SK-N-SH treated with all-trans-retinoic acid at 6 μM for 48 hours (cell line): ENCODE measurements around the gene ARHGAP26.

Experiments used
- ATAC-seq: fragments of 200-7000 bp; cut with Tn5 transposase; 3 replicates; pipeline ENCODE4 v1.9.1; 2020; ENCODE audit warnings: mild to moderate bottlenecking, moderate library complexity
- ARNTL ChIP-seq: fragments of 450-650 bp; formaldehyde crosslinking; IDR thresholded peaks from 2 replicates; pipeline ENCODE4 v1.5.0; 2020; ENCODE audit warnings: low read depth, mild to moderate bottlenecking, moderate library complexity, borderline replicate concordance
- BACH2 ChIP-seq: fragments of 250-450 bp; sonication (Bioruptor Pico); IDR thresholded peaks from 2 replicates; pipeline ENCODE4 v1.9.0; 2021; ENCODE audit warnings: mild to moderate bottlenecking, borderline replicate concordance
- CSDC2 ChIP-seq: fragments of 250-450 bp; sonication (Bioruptor Pico); IDR thresholded peaks from 2 replicates; pipeline ENCODE4 v1.5.0; 2020; ENCODE audit warnings: mild to moderate bottlenecking, moderate library complexity
- ESRRG ChIP-seq: fragments of 250-450 bp; sonication (Bioruptor Pico); IDR thresholded peaks from 2 replicates; pipeline ENCODE4 v1.6.1; 2021; ENCODE audit warnings: mild to moderate bottlenecking
- PPARA ChIP-seq: fragments of 250-450 bp; sonication (Bioruptor Pico); IDR thresholded peaks from 2 replicates; pipeline ENCODE4 v1.5.0; 2020; ENCODE audit warnings: mild to moderate bottlenecking, borderline replicate concordance
- RARB ChIP-seq: fragments of 250-450 bp; sonication (Bioruptor Pico); IDR thresholded peaks from 2 replicates; pipeline ENCODE4 v1.8.0; 2021; ENCODE audit warnings: mild to moderate bottlenecking, moderate library complexity
- TOX ChIP-seq: fragments of 250-450 bp; sonication (Bioruptor Pico); IDR thresholded peaks from 2 replicates; pipeline ENCODE4 v1.8.0; 2021; ENCODE audit warnings: mild to moderate bottlenecking, moderate library complexity, borderline replicate concordance
- ZC3H10 ChIP-seq: fragments of 250-450 bp; sonication (Bioruptor Pico); IDR thresholded peaks from 2 replicates; pipeline ENCODE4 v1.5.1; 2021; ENCODE audit warnings: mild to moderate bottlenecking, moderate library complexity
- ZFP30 ChIP-seq: fragments of 450-650 bp; formaldehyde crosslinking; IDR thresholded peaks from 2 replicates; pipeline ENCODE4 v1.5.0; 2022; ENCODE audit warnings: mild to moderate bottlenecking, moderate library complexity
- ZNF565 ChIP-seq: fragments of 450-650 bp; formaldehyde crosslinking; conservative IDR thresholded peaks from 2 replicates; pipeline ENCODE4 v1.5.0; 2020; ENCODE audit warnings: low read depth, mild to moderate bottlenecking, moderate library complexity
- ZNF70 ChIP-seq: fragments of 450-650 bp; formaldehyde crosslinking; IDR thresholded peaks from 2 replicates; pipeline ENCODE4 v1.5.0; 2020; ENCODE audit warnings: mild to moderate bottlenecking, moderate library complexity
- ZNF8 ChIP-seq: fragments of 450-650 bp; formaldehyde crosslinking; IDR thresholded peaks from 2 replicates; pipeline ENCODE4 v1.5.0; 2020; ENCODE audit warnings: mild to moderate bottlenecking, moderate library complexity
- TF ChIP-seq, protein P1 (sequence below): fragments of 250-450 bp; sonication (Bioruptor Pico); IDR thresholded peaks from 2 replicates; pipeline ENCODE4 v1.5.1; 2021; ENCODE audit warnings: mild to moderate bottlenecking, moderate library complexity
- TF ChIP-seq, protein P2 (sequence below): fragments of 250-450 bp; sonication (Bioruptor Pico); IDR thresholded peaks from 2 replicates; pipeline ENCODE4 v1.5.1; 2020; ENCODE audit warnings: low read depth, mild to moderate bottlenecking, moderate library complexity
- TF ChIP-seq, protein P3 (sequence below): fragments of 250-450 bp; sonication (Bioruptor Pico); IDR thresholded peaks from 2 replicates; pipeline ENCODE4 v1.8.0; 2020; ENCODE audit warnings: mild to moderate bottlenecking, moderate library complexity, borderline replicate concordance
- TF ChIP-seq, protein P4 (sequence below): fragments of 250-450 bp; sonication (Bioruptor Pico); IDR thresholded peaks from 2 replicates; pipeline ENCODE4 v1.8.0; 2021; ENCODE audit warnings: low read depth, mild to moderate bottlenecking, moderate library complexity, borderline replicate concordance

ARHGAP26 gene

DNA sequence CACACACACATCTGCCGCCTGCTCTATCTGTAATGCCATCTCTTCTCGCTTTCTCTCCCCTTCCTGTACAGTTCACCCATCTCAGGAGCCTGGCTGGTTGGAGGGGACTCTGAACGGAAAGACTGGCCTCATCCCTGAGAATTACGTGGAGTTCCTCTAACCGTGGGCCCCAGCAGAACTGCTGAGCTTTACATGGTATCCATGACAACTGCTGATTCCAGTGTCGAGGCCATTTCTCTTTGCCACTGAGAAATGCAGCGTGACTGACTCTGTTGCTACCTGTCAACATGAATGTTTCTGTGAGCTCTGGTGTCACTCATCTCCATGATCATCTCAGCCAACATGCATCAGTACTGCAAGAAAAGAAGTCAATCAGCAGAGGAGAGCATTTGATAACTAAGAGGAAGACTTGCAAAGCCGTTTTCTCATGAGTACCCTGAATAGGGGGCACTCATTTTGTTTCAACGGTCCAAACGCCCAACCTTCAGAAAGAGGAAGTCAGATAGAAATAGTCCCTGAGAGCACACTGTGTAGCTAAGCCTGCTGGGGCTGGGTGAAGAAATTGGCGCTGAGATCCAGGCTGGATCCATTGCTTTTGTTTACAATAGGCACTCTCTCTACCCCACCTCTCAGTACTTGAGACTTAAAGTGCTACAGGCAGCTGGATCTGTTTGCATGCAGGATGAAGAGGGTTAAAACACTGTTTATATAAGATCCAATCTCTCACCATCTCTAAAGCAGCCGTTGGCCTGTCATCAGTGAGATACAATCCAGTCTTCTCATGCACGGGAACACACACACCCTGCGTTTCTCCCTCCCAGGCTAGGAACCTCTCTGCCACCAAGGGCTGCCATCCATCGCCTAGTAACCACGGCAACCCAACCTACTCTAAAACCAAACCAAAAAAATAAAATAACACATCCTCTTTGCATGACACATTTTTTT is 452.4 kb downstream of the ARHGAP26 start (continued):
- TF ChIP-seq, protein P1, sequence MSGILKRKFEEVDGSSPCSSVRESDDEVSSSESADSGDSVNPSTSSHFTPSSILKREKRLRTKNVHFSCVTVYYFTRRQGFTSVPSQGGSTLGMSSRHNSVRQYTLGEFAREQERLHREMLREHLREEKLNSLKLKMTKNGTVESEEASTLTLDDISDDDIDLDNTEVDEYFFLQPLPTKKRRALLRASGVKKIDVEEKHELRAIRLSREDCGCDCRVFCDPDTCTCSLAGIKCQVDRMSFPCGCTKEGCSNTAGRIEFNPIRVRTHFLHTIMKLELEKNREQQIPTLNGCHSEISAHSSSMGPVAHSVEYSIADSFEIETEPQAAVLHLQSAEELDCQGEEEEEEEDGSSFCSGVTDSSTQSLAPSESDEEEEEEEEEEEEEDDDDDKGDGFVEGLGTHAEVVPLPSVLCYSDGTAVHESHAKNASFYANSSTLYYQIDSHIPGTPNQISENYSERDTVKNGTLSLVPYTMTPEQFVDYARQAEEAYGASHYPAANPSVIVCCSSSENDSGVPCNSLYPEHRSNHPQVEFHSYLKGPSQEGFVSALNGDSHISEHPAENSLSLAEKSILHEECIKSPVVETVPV (CRISPR knock-in tag) = no peak

DNA sequence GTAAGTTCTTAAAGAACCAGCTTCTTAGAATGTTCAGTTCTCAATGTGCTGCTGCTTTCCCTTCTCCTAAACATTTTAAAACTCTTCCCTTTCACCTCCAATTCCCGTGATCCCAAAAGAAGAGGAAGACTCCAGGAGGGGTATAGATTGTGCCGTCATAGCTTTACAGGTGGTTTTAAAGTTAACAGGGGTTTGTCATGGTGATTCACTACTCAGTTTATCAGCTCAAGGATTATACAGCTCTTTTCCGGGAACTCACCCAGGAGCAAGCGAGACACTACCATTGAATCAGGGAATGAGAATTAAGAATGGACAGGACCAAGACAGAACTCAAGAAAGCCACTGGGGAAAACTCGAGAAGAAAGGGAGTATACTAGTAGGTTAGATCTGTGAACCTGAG is 454.5 kb downstream of the ARHGAP26 start:
- TF ChIP-seq ARNTL (no peak), ZNF565 (CRISPR knock-in tag) (no peak), ZNF8 (CRISPR knock-in tag) (no peak)
- TF ChIP-seq, protein P1 (CRISPR knock-in tag) = no peak
- ATAC-seq = no peak

DNA sequence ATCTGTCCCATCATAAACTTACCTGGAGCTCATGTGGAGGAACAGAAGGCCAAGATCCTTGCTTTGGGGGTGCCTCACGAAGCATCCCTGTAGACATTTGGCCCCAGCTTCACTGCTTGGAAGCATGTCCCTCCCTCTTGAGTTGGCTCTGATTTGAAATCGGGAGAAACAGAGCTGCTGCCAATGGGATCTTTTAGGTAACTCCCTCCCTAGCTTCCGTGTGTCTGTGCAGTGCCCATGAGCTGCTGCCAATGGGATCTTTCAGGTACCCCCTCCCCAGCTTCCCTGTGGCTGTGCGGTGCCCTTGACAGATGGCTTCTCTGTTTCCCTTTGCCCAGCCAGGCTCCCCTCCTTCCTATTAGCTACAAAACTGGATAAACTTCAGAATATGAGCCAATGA is 455.3 kb downstream of the ARHGAP26 start:
- TF ChIP-seq ESRRG (CRISPR knock-in tag) (no peak), BACH2 (no peak), CSDC2 (CRISPR knock-in tag) (no peak), ZNF8 (CRISPR knock-in tag) (no peak), ARNTL (no peak), RARB (no peak), TOX (no peak), ZNF565 (CRISPR knock-in tag) (no peak), ZFP30 (CRISPR knock-in tag) (no peak)
- TF ChIP-seq, protein P2, sequence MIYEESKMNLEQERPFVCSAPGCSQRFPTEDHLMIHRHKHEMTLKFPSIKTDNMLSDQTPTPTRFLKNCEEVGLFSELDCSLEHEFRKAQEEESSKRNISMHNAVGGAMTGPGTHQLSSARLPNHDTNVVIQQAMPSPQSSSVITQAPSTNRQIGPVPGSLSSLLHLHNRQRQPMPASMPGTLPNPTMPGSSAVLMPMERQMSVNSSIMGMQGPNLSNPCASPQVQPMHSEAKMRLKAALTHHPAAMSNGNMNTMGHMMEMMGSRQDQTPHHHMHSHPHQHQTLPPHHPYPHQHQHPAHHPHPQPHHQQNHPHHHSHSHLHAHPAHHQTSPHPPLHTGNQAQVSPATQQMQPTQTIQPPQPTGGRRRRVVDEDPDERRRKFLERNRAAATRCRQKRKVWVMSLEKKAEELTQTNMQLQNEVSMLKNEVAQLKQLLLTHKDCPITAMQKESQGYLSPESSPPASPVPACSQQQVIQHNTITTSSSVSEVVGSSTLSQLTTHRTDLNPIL (CRISPR knock-in tag) = no peak
- TF ChIP-seq, protein P1 (CRISPR knock-in tag) = no peak
- TF ChIP-seq, protein P3, sequence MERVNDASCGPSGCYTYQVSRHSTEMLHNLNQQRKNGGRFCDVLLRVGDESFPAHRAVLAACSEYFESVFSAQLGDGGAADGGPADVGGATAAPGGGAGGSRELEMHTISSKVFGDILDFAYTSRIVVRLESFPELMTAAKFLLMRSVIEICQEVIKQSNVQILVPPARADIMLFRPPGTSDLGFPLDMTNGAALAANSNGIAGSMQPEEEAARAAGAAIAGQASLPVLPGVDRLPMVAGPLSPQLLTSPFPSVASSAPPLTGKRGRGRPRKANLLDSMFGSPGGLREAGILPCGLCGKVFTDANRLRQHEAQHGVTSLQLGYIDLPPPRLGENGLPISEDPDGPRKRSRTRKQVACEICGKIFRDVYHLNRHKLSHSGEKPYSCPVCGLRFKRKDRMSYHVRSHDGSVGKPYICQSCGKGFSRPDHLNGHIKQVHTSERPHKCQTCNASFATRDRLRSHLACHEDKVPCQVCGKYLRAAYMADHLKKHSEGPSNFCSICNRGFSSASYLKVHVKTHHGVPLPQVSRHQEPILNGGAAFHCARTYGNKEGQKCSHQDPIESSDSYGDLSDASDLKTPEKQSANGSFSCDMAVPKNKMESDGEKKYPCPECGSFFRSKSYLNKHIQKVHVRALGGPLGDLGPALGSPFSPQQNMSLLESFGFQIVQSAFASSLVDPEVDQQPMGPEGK (CRISPR knock-in tag) = no peak
- ATAC-seq = no peak

DNA sequence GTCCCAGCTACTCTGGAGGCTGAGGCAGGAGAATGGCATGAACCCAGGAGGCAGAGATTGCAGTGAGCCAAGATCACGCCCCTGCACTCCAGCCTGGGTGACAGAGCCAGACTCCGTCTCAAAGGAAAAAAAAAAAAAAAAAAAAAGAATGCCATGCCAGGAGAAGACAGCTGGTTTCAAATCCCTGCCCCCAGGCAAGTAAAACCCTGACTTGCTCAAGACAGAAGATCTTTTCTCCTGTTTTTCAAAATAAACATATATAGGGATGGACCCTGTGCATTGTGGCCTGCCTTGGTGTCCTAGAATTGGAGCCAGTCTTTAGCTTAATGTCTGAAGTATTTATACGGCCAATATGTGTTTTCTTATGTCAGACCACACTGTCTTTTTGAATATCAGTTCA is 456.2 kb downstream of the ARHGAP26 start:
- TF ChIP-seq ZNF70 (CRISPR knock-in tag) = no peak
- TF ChIP-seq CSDC2 (CRISPR knock-in tag) = no peak
- TF ChIP-seq, protein P3 (CRISPR knock-in tag) = no peak
- no peak for TF ChIP-seq ZNF565 (CRISPR knock-in tag)
- TF ChIP-seq RARB = no peak
- no peak for ATAC-seq

DNA sequence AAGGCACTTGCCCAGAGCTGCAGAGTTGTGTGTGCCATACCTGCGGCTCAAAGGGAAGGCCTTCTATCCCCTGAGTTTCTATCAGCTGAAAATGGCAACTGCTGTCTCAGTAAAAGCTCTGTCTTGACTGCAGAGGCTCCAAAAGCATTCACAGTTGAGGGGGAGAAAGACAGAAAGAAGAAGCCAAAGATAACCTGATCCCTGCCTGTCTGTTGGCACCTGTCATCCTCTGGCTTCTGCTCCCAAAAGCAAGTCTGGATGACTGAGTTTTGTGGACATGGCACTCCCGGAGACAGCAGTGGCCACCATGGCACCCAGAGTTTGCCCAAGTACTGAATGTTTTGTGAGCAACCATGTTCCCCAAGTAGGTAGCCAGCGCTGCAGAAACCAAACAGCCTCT is 456.7 kb downstream of the ARHGAP26 start:
- ATAC-seq = no peak
- no peak for TF ChIP-seq ZC3H10 (CRISPR knock-in tag)
- TF ChIP-seq ZNF70 (CRISPR knock-in tag) = no peak
- TF ChIP-seq, protein P3 (CRISPR knock-in tag) = no peak
- TF ChIP-seq ZNF565 (CRISPR knock-in tag) = no peak
- TF ChIP-seq PPARA (CRISPR knock-in tag) = no peak
- TF ChIP-seq, protein P4, sequence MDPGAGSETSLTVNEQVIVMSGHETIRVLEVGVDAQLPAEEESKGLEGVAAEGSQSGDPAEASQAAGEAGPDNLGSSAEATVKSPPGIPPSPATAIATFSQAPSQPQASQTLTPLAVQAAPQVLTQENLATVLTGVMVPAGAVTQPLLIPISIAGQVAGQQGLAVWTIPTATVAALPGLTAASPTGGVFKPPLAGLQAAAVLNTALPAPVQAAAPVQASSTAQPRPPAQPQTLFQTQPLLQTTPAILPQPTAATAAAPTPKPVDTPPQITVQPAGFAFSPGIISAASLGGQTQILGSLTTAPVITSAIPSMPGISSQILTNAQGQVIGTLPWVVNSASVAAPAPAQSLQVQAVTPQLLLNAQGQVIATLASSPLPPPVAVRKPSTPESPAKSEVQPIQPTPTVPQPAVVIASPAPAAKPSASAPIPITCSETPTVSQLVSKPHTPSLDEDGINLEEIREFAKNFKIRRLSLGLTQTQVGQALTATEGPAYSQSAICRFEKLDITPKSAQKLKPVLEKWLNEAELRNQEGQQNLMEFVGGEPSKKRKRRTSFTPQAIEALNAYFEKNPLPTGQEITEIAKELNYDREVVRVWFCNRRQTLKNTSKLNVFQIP (CRISPR knock-in tag) = no peak
